Ishikawa (cell line): Measurements from ENCODE around the gene MACROD2.

Experiments
- CEBPB ChIP-seq: IDR thresholded peaks from 2 replicates; pipeline ENCODE4 v1.6.1; 2012
- CREB1 ChIP-seq: IDR thresholded peaks from 2 replicates; pipeline ENCODE4 v1.6.1; 2012; ENCODE audit warnings: low read depth
- EGR1 ChIP-seq: IDR thresholded peaks from 2 replicates; pipeline ENCODE4 v1.6.1; 2012
- EP300 ChIP-seq: IDR thresholded peaks from 2 replicates; pipeline ENCODE4 v1.6.1; 2012; ENCODE audit warnings: borderline replicate concordance
- FOXM1 ChIP-seq: IDR thresholded peaks from 2 replicates; pipeline ENCODE4 v1.6.1; 2012; ENCODE audit warnings: low read depth, borderline replicate concordance
- NFIC ChIP-seq: IDR thresholded peaks from 2 replicates; pipeline ENCODE4 v1.6.1; 2012
- RAD21 ChIP-seq: IDR thresholded peaks from 2 replicates; pipeline ENCODE4 v1.6.1; 2012; ENCODE audit warnings: low read depth
- TAF1 ChIP-seq: IDR thresholded peaks from 2 replicates; pipeline ENCODE4 v1.6.1; 2012; ENCODE audit warnings: low read depth, mild to moderate bottlenecking
- TCF12 ChIP-seq: IDR thresholded peaks from 2 replicates; pipeline ENCODE4 v1.6.1; 2012; ENCODE audit warnings: low read depth
- TEAD4 ChIP-seq: IDR thresholded peaks from 2 replicates; pipeline ENCODE4 v1.6.1; 2012
- YY1 ChIP-seq: IDR thresholded peaks from 2 replicates; pipeline ENCODE4 v1.6.1; 2012; ENCODE audit warnings: low read depth
- ZBTB7A ChIP-seq: IDR thresholded peaks from 2 replicates; pipeline ENCODE4 v1.6.1; 2012; ENCODE audit warnings: low read depth
- TF ChIP-seq, protein P1 (sequence below): IDR thresholded peaks from 2 replicates; pipeline ENCODE4 v1.6.1; 2012; ENCODE audit warnings: low read depth, mild to moderate bottlenecking
- TF ChIP-seq, protein P2 (sequence below): IDR thresholded peaks from 2 replicates; pipeline ENCODE4 v1.6.1; 2012
- TF ChIP-seq, protein P3 (sequence below): IDR thresholded peaks from 2 replicates; pipeline ENCODE4 v1.6.1; 2012

The MACROD2 gene

DNA sequence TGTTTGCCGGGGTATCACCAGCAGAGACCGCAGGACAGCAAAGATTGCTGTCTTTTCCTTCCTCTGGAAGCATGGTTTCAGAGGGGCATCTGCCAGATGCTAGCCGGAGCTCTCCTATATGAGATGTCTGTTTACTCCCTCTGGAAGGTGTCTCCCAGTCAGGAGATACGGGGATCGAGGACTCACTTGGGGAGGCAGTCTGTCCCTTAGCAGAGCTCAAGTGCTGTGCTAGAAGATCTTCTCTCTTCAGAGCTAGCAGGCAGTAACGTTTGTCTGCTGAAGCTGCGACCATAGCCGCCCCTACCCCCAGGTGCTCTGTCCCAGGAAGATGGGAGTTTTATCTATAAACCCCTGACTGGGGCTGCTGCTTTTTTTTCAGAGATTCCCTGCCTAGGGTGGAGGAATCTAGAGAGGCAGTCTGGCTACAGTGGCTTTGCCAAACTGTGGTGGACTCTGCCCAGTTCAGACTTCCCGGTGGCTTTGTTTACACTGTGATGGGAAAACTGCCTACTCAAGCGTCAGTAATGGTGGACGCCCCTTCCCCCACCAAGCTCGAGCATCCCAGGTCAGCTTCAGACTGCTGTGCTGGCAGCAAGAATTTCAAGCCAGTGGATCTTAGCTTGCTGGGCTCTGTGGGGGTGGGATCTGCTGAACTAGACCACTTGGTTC, 475.0 kb downstream of the MACROD2 start:
- TF ChIP-seq YY1 (no peak), CREB1 (no peak)
- TF ChIP-seq, protein P1, sequence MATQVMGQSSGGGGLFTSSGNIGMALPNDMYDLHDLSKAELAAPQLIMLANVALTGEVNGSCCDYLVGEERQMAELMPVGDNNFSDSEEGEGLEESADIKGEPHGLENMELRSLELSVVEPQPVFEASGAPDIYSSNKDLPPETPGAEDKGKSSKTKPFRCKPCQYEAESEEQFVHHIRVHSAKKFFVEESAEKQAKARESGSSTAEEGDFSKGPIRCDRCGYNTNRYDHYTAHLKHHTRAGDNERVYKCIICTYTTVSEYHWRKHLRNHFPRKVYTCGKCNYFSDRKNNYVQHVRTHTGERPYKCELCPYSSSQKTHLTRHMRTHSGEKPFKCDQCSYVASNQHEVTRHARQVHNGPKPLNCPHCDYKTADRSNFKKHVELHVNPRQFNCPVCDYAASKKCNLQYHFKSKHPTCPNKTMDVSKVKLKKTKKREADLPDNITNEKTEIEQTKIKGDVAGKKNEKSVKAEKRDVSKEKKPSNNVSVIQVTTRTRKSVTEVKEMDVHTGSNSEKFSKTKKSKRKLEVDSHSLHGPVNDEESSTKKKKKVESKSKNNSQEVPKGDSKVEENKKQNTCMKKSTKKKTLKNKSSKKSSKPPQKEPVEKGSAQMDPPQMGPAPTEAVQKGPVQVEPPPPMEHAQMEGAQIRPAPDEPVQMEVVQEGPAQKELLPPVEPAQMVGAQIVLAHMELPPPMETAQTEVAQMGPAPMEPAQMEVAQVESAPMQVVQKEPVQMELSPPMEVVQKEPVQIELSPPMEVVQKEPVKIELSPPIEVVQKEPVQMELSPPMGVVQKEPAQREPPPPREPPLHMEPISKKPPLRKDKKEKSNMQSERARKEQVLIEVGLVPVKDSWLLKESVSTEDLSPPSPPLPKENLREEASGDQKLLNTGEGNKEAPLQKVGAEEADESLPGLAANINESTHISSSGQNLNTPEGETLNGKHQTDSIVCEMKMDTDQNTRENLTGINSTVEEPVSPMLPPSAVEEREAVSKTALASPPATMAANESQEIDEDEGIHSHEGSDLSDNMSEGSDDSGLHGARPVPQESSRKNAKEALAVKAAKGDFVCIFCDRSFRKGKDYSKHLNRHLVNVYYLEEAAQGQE = no peak
- TF ChIP-seq, protein P2, sequence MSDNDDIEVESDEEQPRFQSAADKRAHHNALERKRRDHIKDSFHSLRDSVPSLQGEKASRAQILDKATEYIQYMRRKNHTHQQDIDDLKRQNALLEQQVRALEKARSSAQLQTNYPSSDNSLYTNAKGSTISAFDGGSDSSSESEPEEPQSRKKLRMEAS = no peak

DNA sequence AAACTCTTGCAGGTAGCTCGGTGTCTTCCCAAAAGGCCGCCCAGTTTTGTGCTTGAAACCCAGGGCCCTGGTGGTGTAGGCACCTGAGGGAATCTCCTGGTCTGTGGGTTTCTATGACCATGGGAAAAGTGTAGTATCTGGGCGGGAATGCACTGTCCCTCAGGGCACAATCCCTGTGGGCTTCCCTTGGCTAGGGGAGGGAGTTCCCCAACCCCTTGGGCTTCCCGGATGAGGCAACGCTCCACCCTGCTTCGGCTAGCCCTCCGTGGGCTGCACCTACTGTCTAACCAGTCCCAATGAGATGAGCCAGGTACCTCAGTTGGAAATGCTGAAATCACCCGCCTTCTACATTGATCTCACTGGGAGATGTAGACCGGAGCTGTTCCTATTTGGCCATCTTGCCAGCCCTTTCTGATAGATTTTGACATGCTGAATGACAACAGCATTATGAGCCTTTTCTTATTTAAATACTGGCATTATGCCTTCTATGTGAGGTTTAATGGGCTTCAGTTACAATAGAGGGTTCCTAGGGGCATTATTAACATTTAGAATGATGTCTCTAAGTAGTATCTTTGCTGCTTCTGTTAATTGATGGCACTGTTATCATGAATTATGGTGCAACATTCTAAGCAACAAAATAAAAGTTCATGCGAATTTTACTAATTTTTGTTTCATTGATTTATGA, 475.8 kb downstream of the MACROD2 start:
- TF ChIP-seq, protein P1 = no peak
- no peak for TF ChIP-seq NFIC
- TF ChIP-seq FOXM1 = no peak
- TF ChIP-seq TEAD4 = no peak
- TF ChIP-seq TAF1 = no peak
- no peak for TF ChIP-seq CEBPB
- no peak for TF ChIP-seq ZBTB7A

DNA sequence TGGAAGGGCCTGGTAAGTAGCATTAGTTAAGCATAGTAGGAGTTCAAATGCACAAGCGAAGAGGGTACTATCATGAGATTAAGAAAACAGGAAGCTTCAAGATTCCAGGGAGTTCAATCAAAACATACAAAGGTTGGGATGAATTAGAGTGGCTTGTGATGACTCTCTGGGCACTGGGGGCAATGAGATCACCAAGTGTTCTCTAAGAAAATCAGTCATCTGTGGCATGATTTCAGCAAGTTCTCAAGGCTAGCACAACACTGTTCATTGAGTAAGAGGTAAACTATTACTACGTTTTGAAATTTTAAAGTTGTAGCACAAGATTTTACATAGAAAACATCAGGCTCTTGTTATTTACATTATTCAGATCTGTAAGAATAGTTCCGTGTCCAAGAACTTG, 481.8 kb downstream of the MACROD2 start:
- TF ChIP-seq CREB1 = no peak
- TF ChIP-seq, protein P1 = no peak
- no peak for TF ChIP-seq NFIC
- no peak for TF ChIP-seq TAF1
- no peak for TF ChIP-seq CEBPB
- TF ChIP-seq FOXM1 = no peak
- TF ChIP-seq TEAD4 = no peak
- TF ChIP-seq EP300 = no peak
- TF ChIP-seq RAD21 = no peak
- TF ChIP-seq ZBTB7A = no peak
- TF ChIP-seq, protein P2 = no peak

DNA sequence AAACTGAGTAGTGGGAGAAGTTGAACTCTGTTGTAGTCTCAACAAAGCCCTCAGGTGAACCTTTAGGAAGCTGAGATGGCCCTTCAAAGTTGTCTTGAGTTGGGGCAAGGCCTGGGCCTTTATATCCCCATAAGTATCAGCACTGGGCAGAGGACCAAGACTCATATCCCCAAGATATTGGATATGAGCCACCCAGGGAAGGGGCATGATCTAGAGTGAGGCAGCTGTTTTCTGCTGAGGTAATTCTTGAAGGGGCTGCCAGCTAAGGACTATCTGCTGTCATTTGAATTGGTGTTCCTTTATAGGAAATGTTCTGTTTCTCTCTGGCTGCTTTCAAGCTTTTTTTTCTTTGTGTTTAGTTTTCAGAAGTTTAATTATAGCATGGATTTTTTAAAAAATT, 482.8 kb downstream of the MACROD2 start:
- TF ChIP-seq RAD21 (no peak), FOXM1 (no peak), ZBTB7A (no peak), EGR1 (no peak), CEBPB (no peak), CREB1 (no peak), TEAD4 (no peak)

DNA sequence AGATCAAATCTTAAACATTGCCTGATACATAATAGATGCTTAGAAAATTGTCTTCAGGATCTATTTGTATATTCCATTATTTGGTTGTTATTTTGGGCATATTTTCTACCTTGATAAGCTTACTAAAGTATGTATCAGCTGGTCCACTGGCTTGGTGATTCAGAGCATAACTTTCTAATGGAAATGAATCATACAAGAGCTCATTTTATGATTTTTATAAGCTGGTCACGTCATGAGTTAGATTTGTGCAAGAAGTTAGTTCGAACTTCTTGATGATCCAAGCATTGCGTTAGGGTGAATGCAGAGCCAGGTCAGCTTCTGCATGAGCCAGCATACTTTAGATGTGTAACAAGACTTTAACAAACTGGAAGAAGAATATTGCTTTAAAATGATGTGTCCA, 486.5 kb downstream of the MACROD2 start:
- TF ChIP-seq YY1 (no peak), FOXM1 (no peak), CREB1 (no peak)
- TF ChIP-seq, protein P3, sequence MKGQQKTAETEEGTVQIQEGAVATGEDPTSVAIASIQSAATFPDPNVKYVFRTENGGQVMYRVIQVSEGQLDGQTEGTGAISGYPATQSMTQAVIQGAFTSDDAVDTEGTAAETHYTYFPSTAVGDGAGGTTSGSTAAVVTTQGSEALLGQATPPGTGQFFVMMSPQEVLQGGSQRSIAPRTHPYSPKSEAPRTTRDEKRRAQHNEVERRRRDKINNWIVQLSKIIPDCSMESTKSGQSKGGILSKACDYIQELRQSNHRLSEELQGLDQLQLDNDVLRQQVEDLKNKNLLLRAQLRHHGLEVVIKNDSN = no peak

DNA sequence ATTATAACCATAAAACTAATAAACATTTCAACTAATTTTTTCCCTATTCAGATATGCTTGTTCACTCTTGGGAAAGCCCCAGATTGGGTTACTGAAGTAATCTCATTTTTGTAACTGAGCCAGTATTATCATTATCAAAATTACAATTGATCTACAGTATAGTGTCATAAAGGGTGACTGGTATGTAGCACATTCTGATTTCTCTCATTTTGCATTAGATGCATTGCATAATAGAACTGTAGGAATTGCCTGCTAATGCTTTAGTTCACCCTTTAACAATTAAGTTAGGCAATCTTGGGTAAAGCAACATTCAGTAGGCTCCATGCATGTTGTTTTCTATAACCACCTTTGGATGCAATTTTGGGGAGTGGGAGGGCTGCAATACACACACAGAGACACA, 492.9 kb downstream of the MACROD2 start:
- no peak for TF ChIP-seq EP300
- TF ChIP-seq FOXM1 = no peak
- TF ChIP-seq TEAD4 = no peak
- no peak for TF ChIP-seq YY1
- TF ChIP-seq, protein P3 = no peak
- TF ChIP-seq RAD21 = no peak
- TF ChIP-seq, protein P1 = no peak
- no peak for TF ChIP-seq ZBTB7A
- no peak for TF ChIP-seq EGR1
- TF ChIP-seq, protein P2 = no peak
- TF ChIP-seq TCF12 = no peak
- no peak for TF ChIP-seq CREB1
- TF ChIP-seq CEBPB = no peak
- no peak for TF ChIP-seq NFIC
- no peak for TF ChIP-seq TAF1
